GM19351 (cell line): ENCODE results near the gene EMX1.

Source experiments
- ATAC-seq: cut with Tn5 transposase; IDR thresholded peaks from one replicate; pipeline ENCODE4 v1.9.1; 2021; ENCODE audit warnings: mild to moderate bottlenecking, moderate library complexity; ENCODE audit not compliant: unreplicated experiment

EMX1 gene

DNA sequence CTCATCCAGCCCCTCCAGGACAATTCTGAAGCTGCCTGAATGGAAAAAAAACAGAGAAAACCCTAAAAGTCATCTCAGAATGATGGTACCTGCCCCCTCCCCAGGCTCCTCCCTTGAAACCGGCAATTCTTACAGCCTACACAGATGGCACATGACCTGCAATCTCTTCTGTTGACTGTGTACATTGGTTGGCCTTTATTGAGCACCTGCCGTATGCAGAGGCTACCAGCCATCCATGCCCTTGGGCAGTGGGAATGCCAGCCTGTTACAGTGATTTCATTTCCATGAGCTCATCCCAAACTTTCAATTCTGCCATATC is 57.1 kb downstream of the EMX1 start:
- no peak for ATAC-seq

DNA sequence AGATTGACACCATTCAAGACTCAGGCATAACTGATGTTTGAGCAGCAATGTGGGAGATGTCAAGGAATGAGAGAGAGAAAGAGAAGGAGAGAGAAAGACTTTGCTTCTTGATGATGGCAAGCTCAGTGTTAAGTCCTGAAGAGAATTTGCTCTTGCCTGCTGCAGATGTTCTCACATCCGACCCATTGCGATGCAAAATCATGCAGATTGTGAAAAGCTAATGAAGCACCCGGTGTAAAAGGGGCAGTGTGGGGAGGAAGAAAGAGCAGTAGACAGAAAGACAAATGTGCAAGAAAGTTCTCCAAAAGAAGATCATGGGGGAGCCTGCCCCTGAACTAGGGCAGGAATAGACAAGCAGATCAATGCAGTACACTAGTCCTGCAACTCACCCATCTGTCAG is 57.7 kb downstream of the EMX1 start:
- ATAC-seq: no peak

DNA sequence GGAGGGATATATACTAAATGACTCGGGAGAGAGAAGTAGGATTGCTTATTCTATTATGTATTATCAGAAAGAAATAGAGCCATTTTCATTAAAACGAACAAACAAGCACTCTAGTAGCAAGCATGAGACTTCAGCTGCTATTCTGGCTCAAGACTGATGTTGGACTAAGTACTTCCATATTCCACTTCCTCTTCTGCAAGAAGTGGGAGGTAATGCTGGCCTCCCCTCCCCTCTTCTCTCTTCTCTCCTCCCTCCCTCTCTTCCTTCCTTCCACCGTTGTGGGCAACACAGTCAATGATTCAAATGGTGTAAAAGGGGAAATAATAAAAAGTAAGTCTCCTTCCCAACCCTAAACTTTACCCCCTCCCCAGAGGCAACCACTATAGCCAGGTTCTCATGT is 62.6 kb downstream of the EMX1 start:
- ATAC-seq: no peak

DNA sequence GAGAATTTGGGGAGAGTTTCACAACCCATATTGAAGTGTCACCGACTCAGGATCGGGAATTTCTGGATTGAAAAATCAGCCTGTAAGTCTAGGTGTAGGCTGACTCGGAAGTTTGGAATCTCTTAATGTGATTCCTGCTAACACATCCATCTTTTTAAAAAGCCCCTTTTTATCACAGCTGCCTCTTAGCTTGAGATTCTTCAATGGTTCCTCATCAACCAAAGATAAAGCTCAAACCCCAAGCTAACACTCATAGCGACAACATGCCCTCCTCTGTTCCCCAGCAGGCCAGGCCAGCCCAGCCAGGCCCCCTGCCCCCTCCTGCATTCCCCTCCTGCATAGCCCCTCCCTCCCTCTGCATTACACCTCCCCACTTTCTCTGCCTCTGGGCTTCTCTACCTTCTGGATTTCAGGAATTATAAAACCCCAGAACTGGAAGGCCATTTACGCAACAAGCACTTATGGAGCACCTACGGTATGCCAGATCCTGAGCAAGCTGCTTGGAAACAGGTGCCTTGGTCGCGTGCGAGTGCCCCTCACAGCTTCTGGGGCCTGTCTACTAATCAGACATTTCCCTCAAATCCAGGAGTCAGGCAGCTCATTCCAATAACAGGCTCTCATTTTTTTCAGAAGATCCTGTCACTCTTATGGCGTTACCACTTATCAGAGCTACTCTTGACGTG is 63.4 kb downstream of the EMX1 start:
- no peak for ATAC-seq

DNA sequence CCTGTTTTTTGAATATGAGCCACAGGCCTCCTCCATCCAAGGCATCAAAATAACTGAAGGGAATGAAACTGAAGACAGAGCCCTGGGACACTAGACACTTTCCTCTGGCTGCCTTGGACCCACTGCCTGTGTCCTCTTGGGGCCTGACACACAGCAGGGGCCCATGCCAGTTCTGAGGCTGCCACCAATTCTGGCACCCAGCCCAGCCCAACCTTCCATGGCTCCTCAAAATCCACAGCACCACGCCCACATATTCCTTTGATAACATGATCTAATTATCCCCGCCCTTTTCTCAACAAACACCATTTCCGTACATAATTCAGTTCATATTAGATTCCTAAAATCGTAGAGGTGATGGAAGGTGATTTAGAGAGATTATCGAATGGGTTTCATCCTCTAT is 64.2 kb downstream of the EMX1 start:
- no peak for ATAC-seq

DNA sequence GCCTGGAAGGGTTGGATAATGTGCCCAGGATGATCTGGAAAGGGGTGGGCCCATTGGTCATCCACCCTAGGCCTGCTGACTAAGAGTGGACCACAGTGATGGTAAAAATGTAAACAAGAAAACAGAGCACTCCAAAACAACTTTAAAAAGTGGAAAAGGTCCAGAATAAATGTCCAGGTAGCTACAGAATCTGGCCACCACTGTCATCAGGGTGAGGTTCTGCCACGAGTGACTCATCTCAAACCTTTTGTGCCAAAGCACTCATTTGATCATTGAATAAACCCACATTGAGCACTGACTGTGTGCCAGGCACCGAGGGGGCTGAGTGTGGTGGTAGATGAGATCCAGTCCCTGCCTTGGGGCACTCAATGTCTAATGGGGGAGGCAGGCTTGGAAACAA is 64.9 kb downstream of the EMX1 start:
- ATAC-seq: no peak

DNA sequence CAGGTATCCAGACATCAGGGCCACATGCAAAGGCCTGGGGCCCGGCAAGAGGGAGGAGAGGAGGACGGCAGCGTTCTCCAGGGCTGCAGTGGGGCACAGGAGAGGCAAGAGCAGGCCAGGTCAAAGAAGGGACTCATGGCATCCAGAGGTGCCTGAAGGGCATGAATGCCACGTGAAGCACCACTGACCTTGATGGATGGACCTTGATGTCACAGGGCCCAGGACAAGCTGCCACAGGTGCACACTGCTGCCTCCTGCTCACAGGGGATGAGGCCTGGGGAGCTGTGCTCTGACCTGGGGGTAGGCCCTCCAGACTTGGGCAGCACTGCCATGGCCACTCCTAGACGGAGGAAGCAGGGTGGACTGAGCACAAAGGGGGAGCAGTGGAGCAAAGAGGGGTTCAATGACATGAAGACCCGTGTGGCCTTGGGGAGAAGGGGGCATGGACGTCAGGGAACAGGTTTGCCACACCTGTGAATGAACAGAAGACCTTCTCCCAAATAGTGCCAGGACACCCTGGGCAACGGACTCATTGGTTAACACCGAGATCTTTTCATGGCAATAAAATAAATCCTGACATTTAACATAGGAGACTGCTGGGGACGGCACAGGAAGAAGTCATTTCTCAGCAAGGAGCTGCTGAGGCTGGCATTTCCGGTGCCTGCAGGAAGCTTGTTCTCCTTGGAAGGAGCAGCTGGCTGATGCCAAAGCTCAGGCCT is 65.6 kb downstream of the EMX1 start:
- no peak for ATAC-seq

DNA sequence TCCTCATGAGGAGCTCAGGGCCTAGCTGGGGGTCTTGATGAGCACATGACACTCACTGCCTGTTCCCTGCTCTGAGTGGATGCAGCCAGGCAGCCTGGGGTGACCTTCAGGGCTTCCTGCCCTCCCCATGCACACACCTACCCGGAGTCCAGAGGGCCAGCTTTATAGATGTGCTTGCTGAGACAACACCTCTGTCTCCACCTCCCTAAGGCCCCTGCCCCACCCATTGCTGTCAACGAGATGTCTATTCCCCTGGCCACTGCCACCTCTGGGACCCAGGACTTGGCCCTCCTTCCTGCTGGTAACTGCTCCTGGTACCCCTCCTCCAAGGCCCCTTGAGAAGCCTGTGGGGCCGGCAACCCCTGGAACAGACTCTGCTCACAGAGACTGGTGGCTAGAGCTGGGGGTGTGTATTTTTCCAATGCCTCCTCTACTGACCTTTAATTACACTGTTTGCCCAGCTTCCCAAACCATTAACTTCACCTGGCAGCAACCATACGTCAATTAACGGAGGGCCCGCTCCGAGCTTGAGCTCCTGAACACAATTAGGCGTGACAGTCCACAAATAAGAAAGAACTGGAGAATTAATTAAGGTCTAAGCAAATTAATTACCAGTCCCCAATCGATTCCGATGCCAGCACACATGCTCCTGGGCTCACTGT is 66.3 kb downstream of the EMX1 start:
- no peak for ATAC-seq

DNA sequence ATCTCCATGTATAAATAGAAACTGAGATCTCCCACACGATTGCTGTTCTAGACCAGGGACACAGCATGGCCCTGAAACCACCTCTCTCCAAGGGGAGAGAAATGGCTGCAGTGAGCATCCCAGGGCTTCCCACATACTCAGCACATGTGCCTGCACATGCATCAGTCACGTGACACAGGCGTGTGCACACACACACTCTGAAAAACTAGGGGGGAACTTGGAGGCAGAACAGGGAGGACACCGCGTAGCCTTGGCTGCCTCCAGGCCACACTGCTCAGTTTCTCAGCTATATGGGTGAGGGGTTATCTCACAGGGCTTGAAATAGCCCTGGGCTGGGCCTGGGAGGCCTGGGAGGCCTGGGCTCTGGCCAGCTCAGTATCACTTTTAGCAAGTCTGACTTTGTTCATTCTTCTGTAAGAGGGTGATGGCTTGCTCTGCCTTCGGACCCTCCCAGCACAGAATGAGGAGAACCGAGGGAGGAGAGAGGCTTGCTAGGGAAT is 66.9 kb downstream of the EMX1 start:
- no peak for ATAC-seq
